Liver (tissue), 9 donors: Measurements from ENCODE around the gene U2AF1L4. TPM values are rescaled to one million over a fixed set of nuclear protein-coding genes. Genes with fewer than 3 reads are reported as not detected.

ENCODE experiments used
- DNase-seq: peaks from one replicate; pipeline ENCODE4 v3.0.0-alpha.2; 2017; ENCODE audit warnings: low spot score
- H3K27ac ChIP-seq, 2 donors: one replicate each; pipeline ENCODE4 v1.7.0; 2013; ENCODE audit warnings: inconsistent platforms in 2 of 2, low read length in 2 of 2, control low read depth in 1 of 2, low read depth in 1 of 2, mild to moderate bottlenecking in 1 of 2
- H3K27me3 ChIP-seq, 4 donors: one replicate each; pipeline versions ENCODE4 v1.6.1 to v1.7.0; 2013; ENCODE audit warnings: low read length in 3 of 4, inconsistent platforms in 1 of 4, mild to moderate bottlenecking in 1 of 4, moderate library complexity in 1 of 4; ENCODE audit not compliant: control insufficient read depth in 4 of 4, insufficient read depth in 4 of 4
- H3K36me3 ChIP-seq, 4 donors: one replicate each; pipeline versions ENCODE4 v1.6.1 to v1.7.0; 2013; ENCODE audit warnings: low read length in 3 of 4, mild to moderate bottlenecking in 3 of 4, low read depth in 1 of 4, moderate library complexity in 1 of 4; ENCODE audit not compliant: control insufficient read depth in 4 of 4, insufficient read depth in 3 of 4
- H3K4me1 ChIP-seq, 4 donors: one replicate each; pipeline versions ENCODE4 v1.6.1 to v1.7.0; 2013; ENCODE audit warnings: low read length in 3 of 4, mild to moderate bottlenecking in 3 of 4, moderate library complexity in 1 of 4; ENCODE audit not compliant: control insufficient read depth in 4 of 4, insufficient read depth in 4 of 4
- H3K4me3 ChIP-seq, 3 donors: one replicate each; pipeline versions ENCODE4 v1.6.1 to v1.7.0; 2013; ENCODE audit warnings: low read length in 3 of 3, control low read depth in 1 of 3, low read depth in 1 of 3, mild to moderate bottlenecking in 1 of 3
- H3K9ac ChIP-seq, 2 donors: one replicate each; pipeline ENCODE4 v1.7.0; 2013; ENCODE audit warnings: low read length in 2 of 2, mild to moderate bottlenecking in 2 of 2, moderate library complexity in 2 of 2, control low read depth in 1 of 2, low read depth in 1 of 2
- H3K9me3 ChIP-seq, 4 donors: one replicate each; pipeline versions ENCODE4 v1.6.1 to v1.7.0; 2013; ENCODE audit warnings: low read length in 3 of 4; ENCODE audit not compliant: control insufficient read depth in 4 of 4
- EGR1 ChIP-seq, 2 donors: IDR thresholded peaks; 2 replicates each; pipeline ENCODE4 v1.6.1; 2016 to 2018; ENCODE audit warnings: antibody characterized with exemption in 2 of 2, low read depth in 2 of 2
- FOXA1 ChIP-seq: IDR thresholded peaks from 2 replicates; pipeline ENCODE4 v1.6.1; 2016; ENCODE audit warnings: antibody characterized with exemption
- FOXA2 ChIP-seq: IDR thresholded peaks from 2 replicates; pipeline ENCODE4 v1.6.1; 2016; ENCODE audit warnings: antibody characterized with exemption
- GABPA ChIP-seq, 2 donors: IDR thresholded peaks in 1 of 2; conservative IDR thresholded peaks in 1 of 2; 2 replicates each; pipeline ENCODE4 v1.6.1; 2016; ENCODE audit warnings: antibody characterized with exemption in 2 of 2, mild to moderate bottlenecking in 1 of 2, moderate library complexity in 1 of 2
- HNF4A ChIP-seq, 2 donors: conservative IDR thresholded peaks; 2 replicates each; pipeline ENCODE4 v1.6.1; 2016; ENCODE audit warnings: antibody characterized with exemption in 2 of 2, mild to moderate bottlenecking in 2 of 2
- HNF4G ChIP-seq: IDR thresholded peaks from 2 replicates; pipeline ENCODE4 v1.6.1; 2016; ENCODE audit warnings: antibody characterized with exemption
- JUND ChIP-seq, 2 donors: IDR thresholded peaks; 2 replicates each; pipeline ENCODE4 v1.6.1; 2016; ENCODE audit warnings: antibody characterized with exemption in 2 of 2
- NR2F2 ChIP-seq: IDR thresholded peaks from 2 replicates; pipeline ENCODE4 v1.6.1; 2016; ENCODE audit warnings: antibody characterized with exemption
- RAD21 ChIP-seq, 2 donors: IDR thresholded peaks; 2 replicates each; pipeline ENCODE4 v1.6.1; 2016; ENCODE audit warnings: antibody characterized with exemption in 2 of 2, mild to moderate bottlenecking in 2 of 2
- RXRA ChIP-seq, 2 donors: IDR thresholded peaks; 2 replicates each; pipeline ENCODE4 v1.6.1; 2017 to 2018; ENCODE audit warnings: antibody characterized with exemption in 2 of 2, mild to moderate bottlenecking in 1 of 2
- SP1 ChIP-seq: IDR thresholded peaks from 2 replicates; pipeline ENCODE4 v1.6.1; 2018; ENCODE audit warnings: antibody characterized with exemption, mild to moderate bottlenecking
- TAF1 ChIP-seq: conservative IDR thresholded peaks from 2 replicates; pipeline ENCODE4 v1.6.1; 2016; ENCODE audit warnings: antibody characterized with exemption, mild to moderate bottlenecking
- YY1 ChIP-seq: IDR thresholded peaks from 2 replicates; pipeline ENCODE4 v1.6.1; 2016; ENCODE audit warnings: antibody characterized with exemption, mild to moderate bottlenecking
- WGBS: extraction: QIAGEN DNeasy Blood & Tissue Kit; methylation state at CpG from one replicate; pipeline ENCODE4 v1.1.7; 2013; 5-methylcytosine and 5-hydroxymethylcytosine counted together
- polyA plus RNA-seq, 2 donors: library from polyadenylated mRNA; stranded (reverse) in 1 of 2; unstranded in 1 of 2; fragments of 200-250 nt in 1 of 2; fragments of >200 nt in 1 of 2; fragmentation: Nextera tagmentation in 1 of 2; extraction: Ambion mirVana in 1 of 2; gene quantifications; one replicate each; pipeline versions ENCODE4 v1.2.1 to v1.2.3, GENCODE V29; 2013 to 2015
- total RNA-seq, 2 donors: library from RNA; depleted of rRNA; stranded (reverse); fragments of >200 nt; gene quantifications; one replicate each; pipeline ENCODE4 v1.2.3, GENCODE V29; 2014
- TF ChIP-seq, protein P1 (sequence below): IDR thresholded peaks from 2 replicates; pipeline ENCODE4 v1.6.1; 2016; ENCODE audit warnings: antibody characterized with exemption
- TF ChIP-seq, protein P2 (sequence below): IDR thresholded peaks from 2 replicates; pipeline ENCODE4 v1.6.1; 2016; ENCODE audit warnings: antibody characterized with exemption, mild to moderate bottlenecking
- TF ChIP-seq, protein P3 (sequence below): IDR thresholded peaks from 2 replicates; pipeline ENCODE4 v1.6.1; 2016; ENCODE audit warnings: antibody characterized with exemption
- TF ChIP-seq, protein P4 (sequence below): IDR thresholded peaks from 2 replicates; pipeline ENCODE4 v1.6.1; 2016; ENCODE audit warnings: antibody characterized with exemption
- TF ChIP-seq, protein P5 (sequence below): fragments of 150-350 bp; IDR thresholded peaks from 2 replicates; pipeline ENCODE4 v1.5.1; 2017; ENCODE audit warnings: improper control_type of control experiment, low read depth, low read length; ENCODE audit not compliant: missing input control
- donor health status: healthy.
- donor health status: healthy.
- donor health status: healthy.
- donor health status: healthy.
- donor health status: healthy.

Gene U2AF1L4
- total and polyA plus RNA-seq, 4 donors, result 4.5 to 36.5 (median 13.4) TPM

DNA sequence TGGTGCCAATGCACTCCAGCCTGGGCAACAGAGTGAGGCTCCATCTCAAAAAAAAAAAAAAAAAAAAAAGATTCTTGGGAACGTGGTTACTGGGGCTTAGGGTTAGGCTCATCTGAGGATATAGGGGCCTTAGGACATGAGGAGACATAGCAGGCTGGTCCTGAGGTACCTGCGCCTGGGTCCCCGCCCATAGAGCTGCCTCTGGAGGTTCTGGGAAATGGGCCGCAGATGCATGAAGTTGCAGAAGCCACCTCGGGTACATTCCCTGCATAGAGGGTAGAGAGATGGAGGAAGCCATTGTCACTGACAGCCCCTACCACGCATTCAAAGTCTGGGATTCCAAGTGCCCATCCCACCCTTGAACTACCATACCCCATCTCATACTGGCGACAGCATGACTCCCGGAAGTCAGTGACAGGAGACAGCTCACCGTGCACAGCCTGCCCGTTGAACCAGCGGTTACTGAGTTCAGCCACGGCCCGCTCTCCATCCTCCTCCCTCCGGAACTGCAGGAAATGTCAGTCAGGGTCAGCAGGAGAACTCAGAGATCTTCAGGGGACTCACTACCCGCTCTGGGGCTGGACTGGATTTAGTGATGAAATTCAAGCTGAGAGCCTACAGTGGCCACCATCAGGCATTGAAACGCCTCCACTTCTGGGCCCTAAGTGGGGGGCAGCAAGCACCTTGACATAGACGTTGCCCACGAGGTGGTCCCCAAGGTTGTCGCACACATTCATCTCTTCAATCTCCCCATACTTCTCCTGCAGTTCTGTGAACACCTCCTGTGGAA is 1.4 kb downstream of the U2AF1L4 start:
- no peak for TF ChIP-seq HNF4A (conservative IDR thresholded peaks at IDR 0.05)
- no peak for TF ChIP-seq JUND (IDR thresholded peaks at IDR 0.05)
- no peak for TF ChIP-seq FOXA1
- TF ChIP-seq, protein P1, sequence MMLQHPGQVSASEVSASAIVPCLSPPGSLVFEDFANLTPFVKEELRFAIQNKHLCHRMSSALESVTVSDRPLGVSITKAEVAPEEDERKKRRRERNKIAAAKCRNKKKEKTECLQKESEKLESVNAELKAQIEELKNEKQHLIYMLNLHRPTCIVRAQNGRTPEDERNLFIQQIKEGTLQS, result no peak
- no peak for TF ChIP-seq RAD21 (IDR thresholded peaks at IDR 0.05)
- TF ChIP-seq NR2F2, result no peak
- TF ChIP-seq, protein P2, sequence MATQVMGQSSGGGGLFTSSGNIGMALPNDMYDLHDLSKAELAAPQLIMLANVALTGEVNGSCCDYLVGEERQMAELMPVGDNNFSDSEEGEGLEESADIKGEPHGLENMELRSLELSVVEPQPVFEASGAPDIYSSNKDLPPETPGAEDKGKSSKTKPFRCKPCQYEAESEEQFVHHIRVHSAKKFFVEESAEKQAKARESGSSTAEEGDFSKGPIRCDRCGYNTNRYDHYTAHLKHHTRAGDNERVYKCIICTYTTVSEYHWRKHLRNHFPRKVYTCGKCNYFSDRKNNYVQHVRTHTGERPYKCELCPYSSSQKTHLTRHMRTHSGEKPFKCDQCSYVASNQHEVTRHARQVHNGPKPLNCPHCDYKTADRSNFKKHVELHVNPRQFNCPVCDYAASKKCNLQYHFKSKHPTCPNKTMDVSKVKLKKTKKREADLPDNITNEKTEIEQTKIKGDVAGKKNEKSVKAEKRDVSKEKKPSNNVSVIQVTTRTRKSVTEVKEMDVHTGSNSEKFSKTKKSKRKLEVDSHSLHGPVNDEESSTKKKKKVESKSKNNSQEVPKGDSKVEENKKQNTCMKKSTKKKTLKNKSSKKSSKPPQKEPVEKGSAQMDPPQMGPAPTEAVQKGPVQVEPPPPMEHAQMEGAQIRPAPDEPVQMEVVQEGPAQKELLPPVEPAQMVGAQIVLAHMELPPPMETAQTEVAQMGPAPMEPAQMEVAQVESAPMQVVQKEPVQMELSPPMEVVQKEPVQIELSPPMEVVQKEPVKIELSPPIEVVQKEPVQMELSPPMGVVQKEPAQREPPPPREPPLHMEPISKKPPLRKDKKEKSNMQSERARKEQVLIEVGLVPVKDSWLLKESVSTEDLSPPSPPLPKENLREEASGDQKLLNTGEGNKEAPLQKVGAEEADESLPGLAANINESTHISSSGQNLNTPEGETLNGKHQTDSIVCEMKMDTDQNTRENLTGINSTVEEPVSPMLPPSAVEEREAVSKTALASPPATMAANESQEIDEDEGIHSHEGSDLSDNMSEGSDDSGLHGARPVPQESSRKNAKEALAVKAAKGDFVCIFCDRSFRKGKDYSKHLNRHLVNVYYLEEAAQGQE, result no peak
- TF ChIP-seq HNF4G, result no peak
- no peak for TF ChIP-seq YY1
- TF ChIP-seq RXRA (IDR thresholded peaks at IDR 0.05), result no peak
- TF ChIP-seq SP1, result no peak
- TF ChIP-seq EGR1 (IDR thresholded peaks at IDR 0.05; ENCODE audit: low read depth in 2 of 2), result no peak
- TF ChIP-seq, protein P3, sequence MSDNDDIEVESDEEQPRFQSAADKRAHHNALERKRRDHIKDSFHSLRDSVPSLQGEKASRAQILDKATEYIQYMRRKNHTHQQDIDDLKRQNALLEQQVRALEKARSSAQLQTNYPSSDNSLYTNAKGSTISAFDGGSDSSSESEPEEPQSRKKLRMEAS, result no peak
- TF ChIP-seq, protein P4, sequence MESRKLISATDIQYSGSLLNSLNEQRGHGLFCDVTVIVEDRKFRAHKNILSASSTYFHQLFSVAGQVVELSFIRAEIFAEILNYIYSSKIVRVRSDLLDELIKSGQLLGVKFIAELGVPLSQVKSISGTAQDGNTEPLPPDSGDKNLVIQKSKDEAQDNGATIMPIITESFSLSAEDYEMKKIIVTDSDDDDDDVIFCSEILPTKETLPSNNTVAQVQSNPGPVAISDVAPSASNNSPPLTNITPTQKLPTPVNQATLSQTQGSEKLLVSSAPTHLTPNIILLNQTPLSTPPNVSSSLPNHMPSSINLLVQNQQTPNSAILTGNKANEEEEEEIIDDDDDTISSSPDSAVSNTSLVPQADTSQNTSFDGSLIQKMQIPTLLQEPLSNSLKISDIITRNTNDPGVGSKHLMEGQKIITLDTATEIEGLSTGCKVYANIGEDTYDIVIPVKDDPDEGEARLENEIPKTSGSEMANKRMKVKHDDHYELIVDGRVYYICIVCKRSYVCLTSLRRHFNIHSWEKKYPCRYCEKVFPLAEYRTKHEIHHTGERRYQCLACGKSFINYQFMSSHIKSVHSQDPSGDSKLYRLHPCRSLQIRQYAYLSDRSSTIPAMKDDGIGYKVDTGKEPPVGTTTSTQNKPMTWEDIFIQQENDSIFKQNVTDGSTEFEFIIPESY, result no peak
- no peak for TF ChIP-seq FOXA2
- TF ChIP-seq, protein P5, sequence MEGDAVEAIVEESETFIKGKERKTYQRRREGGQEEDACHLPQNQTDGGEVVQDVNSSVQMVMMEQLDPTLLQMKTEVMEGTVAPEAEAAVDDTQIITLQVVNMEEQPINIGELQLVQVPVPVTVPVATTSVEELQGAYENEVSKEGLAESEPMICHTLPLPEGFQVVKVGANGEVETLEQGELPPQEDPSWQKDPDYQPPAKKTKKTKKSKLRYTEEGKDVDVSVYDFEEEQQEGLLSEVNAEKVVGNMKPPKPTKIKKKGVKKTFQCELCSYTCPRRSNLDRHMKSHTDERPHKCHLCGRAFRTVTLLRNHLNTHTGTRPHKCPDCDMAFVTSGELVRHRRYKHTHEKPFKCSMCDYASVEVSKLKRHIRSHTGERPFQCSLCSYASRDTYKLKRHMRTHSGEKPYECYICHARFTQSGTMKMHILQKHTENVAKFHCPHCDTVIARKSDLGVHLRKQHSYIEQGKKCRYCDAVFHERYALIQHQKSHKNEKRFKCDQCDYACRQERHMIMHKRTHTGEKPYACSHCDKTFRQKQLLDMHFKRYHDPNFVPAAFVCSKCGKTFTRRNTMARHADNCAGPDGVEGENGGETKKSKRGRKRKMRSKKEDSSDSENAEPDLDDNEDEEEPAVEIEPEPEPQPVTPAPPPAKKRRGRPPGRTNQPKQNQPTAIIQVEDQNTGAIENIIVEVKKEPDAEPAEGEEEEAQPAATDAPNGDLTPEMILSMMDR, result no peak
- TF ChIP-seq GABPA (IDR thresholded peaks at IDR 0.05 in 1 of 2, conservative IDR thresholded peaks at IDR 0.05 in 1 of 2), result no peak
- TF ChIP-seq TAF1, result no peak
- Histone ChIP-seq H3K4me3 (no peak overlapping the region), H3K4me1 (peaks cover 11 to 58% (median 35%) of the 10 kb centered on the region in 4 donors), H3K27ac (peak overlapping the region in 1 of 2 donors; percentile 99), H3K9ac (no peak overlapping the region), H3K9me3 (no peaks in the 10 kb centered on the region), H3K27me3 (no peaks in the 10 kb centered on the region), H3K36me3 (peaks cover 0 to 4% (median 1%) of the 10 kb centered on the region in 4 donors)
- DNase-seq, result no peak
- 93% methylated on average over 19 of the region's 19 CpGs for WGBS
